HG03342 (cell line): ENCODE measurements around the gene TNNT2.

ENCODE experiments used
- ATAC-seq: cut with Tn5 transposase; IDR thresholded peaks from one replicate; pipeline ENCODE4 v1.9.1; 2021; ENCODE audit warnings: mild to moderate bottlenecking, moderate library complexity; ENCODE audit not compliant: unreplicated experiment

TNNT2 gene

DNA sequence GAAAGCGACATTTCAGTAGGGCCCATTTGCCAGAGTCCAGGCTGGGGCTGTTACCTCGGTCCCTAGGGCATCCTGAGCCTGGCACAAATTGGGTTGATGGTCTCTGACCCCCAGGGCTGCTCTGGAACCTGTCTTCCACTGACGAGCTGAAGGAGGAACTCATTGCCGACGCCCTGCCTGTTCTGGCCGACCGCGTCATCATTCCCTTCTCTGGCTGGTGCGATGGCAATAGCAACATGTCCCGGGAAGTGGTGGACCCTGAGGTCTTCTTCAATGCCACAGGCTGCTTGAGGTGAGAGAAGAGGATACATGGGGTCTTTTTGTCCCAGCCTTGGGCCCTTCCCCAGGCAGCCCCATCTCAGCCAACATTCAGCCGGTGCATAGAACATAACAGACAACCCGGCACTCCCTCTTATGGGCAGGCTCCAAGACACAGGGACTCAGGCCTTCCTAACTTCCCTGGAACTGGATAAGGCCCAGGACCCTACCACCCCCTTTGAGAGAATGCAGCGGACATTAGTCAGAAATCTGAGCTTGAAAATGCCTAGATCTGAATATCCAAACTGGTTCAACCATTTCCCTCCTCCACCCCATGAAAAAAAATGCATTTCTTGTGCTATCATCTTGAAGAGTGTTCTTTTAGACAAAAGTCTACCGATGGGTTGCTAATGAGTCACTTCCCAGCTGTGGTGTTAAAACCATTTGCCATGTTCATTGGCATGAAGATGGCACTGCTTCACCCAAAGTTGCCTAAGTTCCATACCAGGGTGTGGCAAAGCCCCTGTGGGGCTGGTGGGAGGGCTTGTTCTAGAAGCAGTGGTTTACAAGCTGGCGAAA, 58.8 kb downstream of the TNNT2 start:
- no peak for ATAC-seq

DNA sequence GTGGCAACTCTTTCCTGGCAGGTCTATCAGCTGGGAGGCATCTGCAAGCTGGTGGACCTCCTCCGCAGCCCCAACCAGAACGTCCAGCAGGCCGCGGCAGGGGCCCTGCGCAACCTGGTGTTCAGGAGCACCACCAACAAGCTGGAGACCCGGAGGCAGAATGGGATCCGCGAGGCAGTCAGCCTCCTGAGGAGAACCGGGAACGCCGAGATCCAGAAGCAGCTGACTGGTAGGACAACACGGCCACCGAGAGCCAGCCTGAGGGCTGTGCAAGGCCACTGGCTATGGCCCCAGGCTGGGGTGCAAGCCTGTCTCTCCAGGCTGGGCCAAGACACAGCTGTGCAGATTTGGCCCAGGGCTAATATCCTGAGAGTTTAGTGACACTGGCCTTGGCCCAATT, 59.9 kb downstream of the TNNT2 start:
- no peak for ATAC-seq

DNA sequence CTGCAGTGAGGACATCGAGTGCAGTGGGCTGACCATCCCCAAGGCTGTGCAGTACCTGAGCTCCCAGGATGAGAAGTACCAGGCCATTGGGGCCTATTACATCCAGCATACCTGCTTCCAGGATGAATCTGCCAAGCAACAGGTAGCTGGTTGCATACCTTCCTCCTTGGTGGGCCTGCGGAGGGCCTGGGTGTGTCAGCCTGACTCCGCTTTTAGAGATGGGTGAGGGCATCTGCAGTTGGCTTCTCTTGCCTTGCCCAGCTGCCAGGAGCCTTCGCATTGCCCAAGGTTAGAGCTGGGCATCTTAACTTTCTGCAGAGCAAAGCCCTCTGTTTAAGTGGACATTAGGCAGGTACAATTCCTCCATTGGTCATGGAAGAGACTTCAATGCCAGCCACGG, 60.9 kb downstream of the TNNT2 start:
- ATAC-seq: no peak

- no peak for ATAC-seq
These were observed 64.4 kb downstream of the TNNT2 start for GRCh38 chr1:201313086-201313485.

- no peak for ATAC-seq
These were observed 65.2 kb downstream of the TNNT2 start for GRCh38 chr1:201312298-201312697.

DNA sequence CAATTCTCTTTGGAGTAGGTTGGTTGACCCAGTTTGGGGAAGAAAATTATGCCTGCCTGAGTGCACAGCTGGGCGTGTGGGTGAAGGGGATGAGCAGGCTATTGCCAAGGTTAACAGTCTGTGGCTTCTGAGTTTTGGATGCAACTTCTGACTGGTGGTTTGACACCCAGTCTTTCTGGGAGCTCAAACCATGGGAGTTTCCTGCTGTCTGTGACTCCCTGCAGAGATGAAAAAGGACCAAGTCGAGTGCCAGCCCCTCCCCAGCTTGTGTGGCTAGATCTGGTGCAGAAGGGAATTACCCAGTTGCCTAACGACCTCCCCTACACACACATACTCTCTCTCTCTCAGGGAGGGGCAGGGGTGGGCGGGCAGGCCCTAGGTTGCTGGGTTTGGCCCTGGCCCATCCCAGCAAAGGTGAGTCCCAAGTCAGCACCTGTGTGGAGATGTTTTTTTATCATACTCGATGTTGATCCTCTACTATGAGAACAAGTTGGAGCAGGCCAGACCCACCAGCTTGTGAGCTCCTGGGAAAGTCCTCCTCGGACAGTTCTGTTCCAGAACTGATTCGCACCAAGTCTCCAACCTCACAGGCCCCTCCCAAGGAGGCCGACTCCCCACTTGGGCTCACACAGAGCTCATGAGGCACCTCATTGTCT, 66.0 kb downstream of the TNNT2 start:
- ATAC-seq: no peak

GRCh38 chr1:201310986-201311355, 66.5 kb downstream of the TNNT2 start:
- ATAC-seq: no peak

DNA sequence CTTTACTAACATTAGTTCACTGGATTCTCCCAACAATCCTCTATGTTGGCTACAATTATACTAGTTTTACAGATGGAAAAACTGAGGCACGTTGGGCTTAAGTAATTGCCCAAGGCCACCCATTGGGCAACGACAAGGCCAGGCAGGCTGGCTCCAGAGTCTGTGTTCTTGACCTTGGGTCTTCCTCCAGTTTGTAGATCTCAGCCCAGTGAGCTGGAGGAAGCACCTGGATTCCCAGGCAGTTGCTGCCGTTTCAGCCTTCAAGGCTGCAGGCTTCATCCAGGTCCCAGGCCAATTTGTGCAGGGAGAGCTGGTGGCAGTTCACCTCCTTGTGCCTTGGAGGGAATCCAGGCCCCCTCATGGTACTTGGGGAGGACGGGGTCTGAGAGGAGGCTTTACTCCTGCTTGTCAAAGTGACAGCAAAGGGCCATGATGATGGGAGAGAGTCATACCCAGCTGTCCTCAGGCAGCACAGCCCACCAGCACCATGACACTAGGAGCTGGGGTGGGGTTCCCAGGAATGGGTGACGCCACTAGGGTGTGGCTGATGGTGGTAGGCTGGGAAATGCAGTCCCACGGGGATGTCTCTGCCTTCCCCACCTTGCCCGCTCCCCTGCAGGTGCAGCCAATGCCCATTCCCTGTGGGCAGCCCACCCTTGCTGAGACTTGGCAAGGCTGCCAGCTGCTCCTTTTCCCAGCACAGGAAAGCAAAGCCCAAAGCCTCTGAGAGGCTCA, 67.1 kb downstream of the TNNT2 start:
- no peak for ATAC-seq

GRCh38 chr1:201309416-201309815, 68.1 kb downstream of the TNNT2 start:
- no peak for ATAC-seq
